CD4-positive, alpha-beta T cell (primary cell): ENCODE measurements around the gene DCAF8. TPM values are rescaled to one million over a fixed set of nuclear protein-coding genes. Genes with fewer than 3 reads are reported as not detected.

Experiments used
- ATAC-seq: fragments of 200-7000 bp; cut with Tn5 transposase; one replicate; pipeline ENCODE4 v1.10.0; 2022; ENCODE audit warnings: mild to moderate bottlenecking; ENCODE audit not compliant: poor library complexity
- CTCF ChIA-PET: fragments of 350-600 bp; sonication (Branson Sonifier 250); formaldehyde crosslinking; loops from one replicate; lab custom pipeline; 2021; ENCODE audit warnings: antibody characterized with exemption, inconsistent platforms; lab: Charles Lee
- POLR2A ChIA-PET: fragments of 350-600 bp; sonication (Branson Sonifier 250); formaldehyde crosslinking; loops from one replicate; lab custom pipeline; 2021; ENCODE audit warnings: antibody characterized with exemption, inconsistent platforms; lab: Charles Lee
- DNase-seq, 14 experiments: peaks; one replicate each; pipeline ENCODE4 v3.0.0-alpha.2; 2013 to 2020; ENCODE audit warnings: mixed read lengths in 2 of 14
- H3K27ac ChIP-seq, 2 donors: one replicate each; pipeline versions ENCODE4 v1.5.1 to v1.7.0; 2013; ENCODE audit warnings: low read length in 2 of 2, low read depth in 1 of 2, mild to moderate bottlenecking in 1 of 2
- H3K27me3 ChIP-seq, 2 experiments: 1 replicate in 1 of 2; 2 replicates in 1 of 2; pipeline versions ENCODE4 v1.6.1 to v1.7.0; 2013; ENCODE audit warnings: low read length in 2 of 2, control low read depth in 1 of 2, mild to moderate bottlenecking in 1 of 2, moderate library complexity in 1 of 2; ENCODE audit not compliant: insufficient read depth in 2 of 2, control insufficient read depth in 1 of 2
- H3K36me3 ChIP-seq: one replicate; pipeline ENCODE4 v1.6.1; 2013; ENCODE audit warnings: low read length, control low read depth; ENCODE audit not compliant: insufficient read depth
- H3K4me1 ChIP-seq: one replicate; pipeline ENCODE4 v1.6.1; 2013; ENCODE audit warnings: low read length, control low read depth; ENCODE audit not compliant: insufficient read depth
- H3K4me3 ChIP-seq: one replicate; pipeline ENCODE4 v1.5.1; 2013; ENCODE audit warnings: mild to moderate bottlenecking, low read length, moderate library complexity
- H3K9me3 ChIP-seq, 2 experiments: 1 replicate in 1 of 2; 2 replicates in 1 of 2; pipeline versions ENCODE4 v1.6.1 to v1.7.0; 2013; ENCODE audit warnings: low read length in 2 of 2, mild to moderate bottlenecking in 2 of 2, control low read depth in 1 of 2, moderate library complexity in 1 of 2; ENCODE audit not compliant: control insufficient read depth in 1 of 2, insufficient read depth in 1 of 2
- H3K27ac Mint-ChIP-seq: one replicate; pipeline ENCODE4 v1.8.0; 2020; ENCODE audit warnings: mixed read lengths
- H3K27me3 Mint-ChIP-seq: one replicate; pipeline ENCODE4 v1.8.0; 2021; ENCODE audit warnings: mixed read lengths
- H3K36me3 Mint-ChIP-seq: one replicate; pipeline ENCODE4 v1.8.0; 2021; ENCODE audit warnings: low read depth, mixed read lengths
- H3K4me1 Mint-ChIP-seq: one replicate; pipeline ENCODE4 v1.8.0; 2021; ENCODE audit warnings: low read depth, mixed read lengths
- H3K4me3 Mint-ChIP-seq: one replicate; pipeline ENCODE4 v1.8.0; 2020; ENCODE audit warnings: mild to moderate bottlenecking, mixed read lengths
- H3K9me3 Mint-ChIP-seq: one replicate; pipeline ENCODE4 v1.8.0; 2020; ENCODE audit warnings: mixed read lengths
- intact Hi-C, 2 experiments: fragments of 100-400 bp; cut with DNase I in 1 of 2; cut with micrococcal nuclease in 1 of 2; formaldehyde crosslinking; loops; one replicate each; pipeline versions ENCODE4 v1.15.1 to v1.9.0; 2023 to 2025; cut with DNase I, micrococcal nuclease
- total RNA-seq, 174 experiments: library from RNA in 2 of 174; stranded (reverse) in 2 of 174; gene quantifications; one replicate each; pipeline ENCODE4 v1.2.3 and lab custom pipeline; 2021 to 2026
- TF ChIP-seq, protein P1 (sequence below): fragments of 200-600 bp; IDR thresholded peaks from one replicate; pipeline ENCODE4 v1.8.0; 2022; ENCODE audit warnings: antibody characterized with exemption, mild to moderate bottlenecking

DCAF8 gene
- total RNA-seq, 2 experiments from 2014 or later: 151 to 154 TPM

DNA sequence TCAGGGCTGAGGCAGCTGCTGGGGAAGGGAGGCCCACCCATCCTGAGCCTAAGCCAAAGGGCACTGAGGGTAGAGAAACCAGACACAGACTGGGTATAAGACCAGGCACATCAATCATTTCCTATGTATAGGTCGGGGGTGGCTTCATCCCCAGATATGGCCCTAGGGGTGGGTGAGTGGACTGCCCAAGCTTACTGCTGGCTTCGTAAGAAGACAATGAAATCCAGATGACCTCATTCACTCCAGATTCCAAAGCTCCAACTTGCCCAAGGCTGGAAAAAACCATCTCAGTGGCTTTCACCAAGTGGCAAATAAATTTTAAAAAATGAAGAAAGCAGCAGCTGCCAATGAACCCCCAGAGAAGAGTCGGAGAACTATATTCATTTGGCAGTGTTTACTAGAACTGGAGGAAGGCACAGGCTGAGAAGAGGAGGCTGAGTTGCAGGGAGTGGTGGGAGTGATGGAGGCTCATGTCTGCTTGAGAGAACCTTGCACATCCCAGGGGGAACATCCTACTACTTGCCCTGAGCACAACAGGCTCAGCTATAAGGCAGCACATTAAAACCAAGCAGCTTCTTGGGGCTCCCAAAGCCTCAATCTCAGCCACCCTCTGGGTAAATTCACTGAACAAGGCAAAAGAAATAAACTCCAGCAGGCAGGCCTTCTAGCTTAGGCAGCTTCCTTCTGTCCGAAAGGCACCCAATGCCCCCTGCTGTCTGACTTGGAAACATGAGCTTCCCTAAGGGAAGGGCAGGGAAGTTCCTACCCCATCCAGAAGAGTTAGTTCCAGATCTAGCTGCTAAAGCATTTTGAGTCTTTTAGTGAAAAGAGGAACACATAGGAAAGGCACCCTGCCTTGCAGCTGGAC lies 43.1 kb downstream of the DCAF8 start:
- intact Hi-C loops: no loop called here
- H3K36me3 ChIP-seq: peaks cover 99% of the 10 kb centered on the region
- Mint-ChIP-seq H3K27me3 (no peaks in the 10 kb centered on the region), H3K4me1 (no peaks in the 10 kb centered on the region), H3K4me3 (no peak overlapping the region), H3K27ac (no peak overlapping the region), H3K36me3 (peaks cover 52% of the 10 kb centered on the region), H3K9me3 (no peaks in the 10 kb centered on the region)
- TF ChIP-seq, protein P1, sequence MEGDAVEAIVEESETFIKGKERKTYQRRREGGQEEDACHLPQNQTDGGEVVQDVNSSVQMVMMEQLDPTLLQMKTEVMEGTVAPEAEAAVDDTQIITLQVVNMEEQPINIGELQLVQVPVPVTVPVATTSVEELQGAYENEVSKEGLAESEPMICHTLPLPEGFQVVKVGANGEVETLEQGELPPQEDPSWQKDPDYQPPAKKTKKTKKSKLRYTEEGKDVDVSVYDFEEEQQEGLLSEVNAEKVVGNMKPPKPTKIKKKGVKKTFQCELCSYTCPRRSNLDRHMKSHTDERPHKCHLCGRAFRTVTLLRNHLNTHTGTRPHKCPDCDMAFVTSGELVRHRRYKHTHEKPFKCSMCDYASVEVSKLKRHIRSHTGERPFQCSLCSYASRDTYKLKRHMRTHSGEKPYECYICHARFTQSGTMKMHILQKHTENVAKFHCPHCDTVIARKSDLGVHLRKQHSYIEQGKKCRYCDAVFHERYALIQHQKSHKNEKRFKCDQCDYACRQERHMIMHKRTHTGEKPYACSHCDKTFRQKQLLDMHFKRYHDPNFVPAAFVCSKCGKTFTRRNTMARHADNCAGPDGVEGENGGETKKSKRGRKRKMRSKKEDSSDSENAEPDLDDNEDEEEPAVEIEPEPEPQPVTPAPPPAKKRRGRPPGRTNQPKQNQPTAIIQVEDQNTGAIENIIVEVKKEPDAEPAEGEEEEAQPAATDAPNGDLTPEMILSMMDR: no peak
- peak in 3 of 14 experiments; percentile 7 to 32 (median 17) for DNase-seq
- H3K27me3 ChIP-seq: no peaks in the 10 kb centered on the region
- no peak overlapping the region for H3K4me3 ChIP-seq
- no peaks in the 10 kb centered on the region for H3K9me3 ChIP-seq
- POLR2A ChIA-PET: interaction anchor here (0.9 kb wide), 3 partner anchors 9 to 132 kb away, joined by 3 to 4 read pairs (median 3); no protein-coding TSS in a partner anchor
- CTCF ChIA-PET: interaction anchor here (1.9 to 2.3 kb wide), 2 partner anchors 26 to 33 kb away, joined by 7 read pairs; no protein-coding TSS in a partner anchor
- H3K27ac ChIP-seq: no peak overlapping the region
- no peak for ATAC-seq
- H3K4me1 ChIP-seq: no peaks in the 10 kb centered on the region

DNA sequence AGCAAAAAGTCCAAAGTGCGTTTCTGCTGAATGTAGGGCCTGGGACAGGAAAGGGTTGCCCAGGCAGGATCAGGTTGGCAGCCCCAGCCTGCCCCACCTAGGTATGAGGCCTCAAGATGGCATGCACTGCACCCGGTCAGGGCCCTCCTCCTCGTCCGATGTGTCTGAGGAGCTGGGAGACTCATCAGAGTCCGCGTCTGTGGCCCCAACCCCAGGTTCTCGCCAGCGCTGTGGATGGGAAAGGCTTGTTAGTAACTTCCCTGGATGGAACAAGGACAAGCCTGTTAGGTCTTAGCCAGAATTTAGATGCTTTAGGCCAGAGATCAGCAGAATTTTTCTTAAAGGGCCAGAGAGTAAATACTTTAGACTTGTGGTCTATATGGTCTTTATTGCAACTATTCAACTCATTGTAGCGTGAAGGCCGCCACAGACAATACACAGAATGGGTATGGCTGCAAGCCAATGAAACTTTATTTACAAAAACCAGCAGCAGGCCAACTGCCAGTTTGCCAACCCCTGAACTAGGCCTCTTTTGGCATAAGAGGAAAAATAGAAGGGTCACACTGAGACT lies 44.8 kb downstream of the DCAF8 start:
- Mint-ChIP-seq H3K36me3 (peaks cover 69% of the 10 kb centered on the region), H3K27me3 (no peaks in the 10 kb centered on the region), H3K9me3 (no peaks in the 10 kb centered on the region), H3K27ac (no peak overlapping the region), H3K4me1 (no peaks in the 10 kb centered on the region), H3K4me3 (no peak overlapping the region)
- Histone ChIP-seq H3K27me3 (no peaks in the 10 kb centered on the region), H3K9me3 (no peaks in the 10 kb centered on the region), H3K27ac (no peak overlapping the region), H3K4me1 (no peaks in the 10 kb centered on the region), H3K4me3 (no peak overlapping the region), H3K36me3 (peaks cover 97% of the 10 kb centered on the region)
- ATAC-seq (no peak), DNase-seq (no peak)
- POLR2A ChIA-PET: no interaction called here
- CTCF ChIA-PET: no interaction called here
- TF ChIP-seq, protein P1: no peak
- intact Hi-C loops: no loop called here

DNA sequence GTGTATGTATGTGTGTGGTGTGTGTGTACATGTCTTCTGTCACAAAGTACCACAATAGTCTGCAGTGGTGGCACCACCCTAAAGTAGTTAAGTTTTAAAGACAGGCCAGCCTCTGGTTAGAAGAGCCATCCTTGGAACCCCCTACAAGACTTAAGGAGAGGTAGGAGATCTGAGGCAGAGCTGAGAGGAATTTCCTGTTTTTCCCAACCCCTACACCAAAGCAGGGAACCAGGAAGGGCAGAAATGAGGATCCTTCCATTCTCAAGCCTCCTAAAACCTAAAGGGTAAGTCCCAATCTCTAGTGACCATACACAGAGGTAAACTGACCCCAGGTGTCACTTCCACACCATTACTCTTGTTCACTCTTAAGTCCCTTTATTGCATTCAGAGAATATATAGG lies 46.0 kb downstream of the DCAF8 start:
- DNase-seq: no peak
- POLR2A ChIA-PET: no interaction called here
- no peaks in the 10 kb centered on the region for H3K9me3 Mint-ChIP-seq
- Histone ChIP-seq H3K4me3 (no peak overlapping the region), H3K4me1 (no peaks in the 10 kb centered on the region), H3K27ac (no peak overlapping the region), H3K36me3 (peaks cover 97% of the 10 kb centered on the region), H3K9me3 (no peaks in the 10 kb centered on the region), H3K27me3 (no peaks in the 10 kb centered on the region)
- peaks cover 82% of the 10 kb centered on the region for H3K36me3 Mint-ChIP-seq
- CTCF ChIA-PET: interaction anchor here (0.6 kb wide), 1 partner anchor 31 kb away, joined by 3 read pairs; no protein-coding TSS in a partner anchor
- no peaks in the 10 kb centered on the region for H3K4me1 Mint-ChIP-seq
- no peak overlapping the region for H3K4me3 Mint-ChIP-seq
- H3K27me3 Mint-ChIP-seq: no peaks in the 10 kb centered on the region
- H3K27ac Mint-ChIP-seq: peak overlapping the region; percentile 54
- TF ChIP-seq, protein P1: no peak
- intact Hi-C loops: no loop called here
- ATAC-seq: no peak
